NCI-H1694 treated with DMSO at 0.1 percent for 48 hours (cell line): ENCODE results near the gene SRGAP1.
"Not testable (repeated sequence)": the region's sequence is repeated elsewhere in the genome, so short reads cannot be mapped to it uniquely, and the experiment has no call there.

Source experiments
- DNase-seq: peaks from one replicate; lab custom pipeline; 2025; lab: John Stamatoyannopoulos, UW

The SRGAP1 gene

DNA sequence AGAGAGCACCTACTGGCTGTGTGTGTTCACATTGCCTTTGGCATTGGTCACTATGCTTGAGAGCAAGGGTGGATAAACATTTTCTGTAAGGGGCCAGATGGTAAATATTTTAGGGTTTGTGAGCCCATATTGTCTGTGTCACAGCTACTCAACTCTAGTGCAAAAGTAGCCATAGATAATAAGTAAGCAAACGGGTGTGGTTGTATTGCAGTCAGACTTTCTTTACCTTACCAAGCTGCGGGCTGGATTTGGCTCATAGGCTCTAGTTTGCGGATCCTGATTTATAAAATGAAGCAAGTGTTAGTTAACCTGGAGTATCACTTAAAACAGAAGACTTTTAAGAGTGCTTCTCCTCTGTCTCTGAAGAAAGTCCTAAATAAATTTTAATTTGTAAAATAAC, 208.6 kb downstream of the SRGAP1 start:
- DNase-seq: no peak

DNA sequence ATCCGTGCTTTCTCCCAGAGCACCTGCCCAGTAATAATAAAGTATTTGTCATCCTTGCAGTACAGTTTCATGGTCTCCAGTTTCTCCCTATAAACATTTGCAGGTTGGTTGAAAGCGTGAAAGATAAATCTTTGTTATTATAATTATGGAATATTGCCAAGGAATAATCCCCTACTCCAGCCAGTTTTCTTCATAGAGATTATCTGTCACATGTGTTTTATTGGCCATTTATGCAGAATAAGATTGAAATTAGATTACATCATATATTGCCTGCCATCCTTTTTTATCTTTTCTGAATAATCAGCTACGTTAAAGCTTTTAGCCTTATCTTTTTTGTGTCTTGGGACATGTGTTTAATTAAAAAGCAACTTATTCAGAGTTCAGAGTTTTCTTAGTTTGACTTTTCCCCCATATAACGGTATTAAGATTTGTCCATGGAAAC, 209.6 kb downstream of the SRGAP1 start:
- no peak for DNase-seq

DNA sequence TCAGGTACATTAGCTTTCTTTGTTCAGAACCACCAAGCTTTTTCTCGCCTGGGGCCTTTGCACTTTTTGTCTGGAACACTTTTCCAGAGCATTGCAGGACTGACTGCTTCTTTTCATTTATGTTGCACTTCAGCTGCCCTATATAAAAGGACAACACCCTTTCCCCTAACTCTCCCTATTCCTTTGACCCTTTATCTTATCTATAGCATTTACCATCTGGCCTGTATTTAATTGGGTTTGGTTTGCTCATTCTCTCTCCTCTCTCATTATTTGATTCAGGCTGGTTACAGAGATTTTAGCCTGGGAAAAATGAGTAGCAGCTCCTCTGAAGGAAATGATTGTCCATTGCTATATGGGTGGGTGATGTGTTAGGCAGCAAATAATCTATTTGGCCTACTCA, 212.2 kb downstream of the SRGAP1 start:
- no peak for DNase-seq

DNA sequence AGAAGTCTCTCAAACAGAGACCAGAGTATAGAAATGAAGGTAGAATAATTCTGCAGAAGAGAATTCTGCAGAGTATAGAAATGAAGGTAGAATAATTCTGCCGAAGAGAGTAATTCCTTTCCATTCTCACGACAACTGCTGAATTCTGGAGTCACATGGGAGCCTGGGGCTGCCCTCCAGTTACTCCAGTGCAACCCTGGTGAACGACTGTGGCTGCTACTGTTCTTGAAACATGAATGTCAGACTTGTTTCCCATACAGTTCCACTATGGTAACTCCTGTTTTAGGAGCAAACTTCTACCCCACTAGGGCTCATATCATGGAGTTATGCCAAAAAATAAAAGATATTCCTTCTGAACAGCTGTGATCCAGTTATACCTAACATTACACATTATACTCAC, 213.2 kb downstream of the SRGAP1 start:
- no peak for DNase-seq

DNA sequence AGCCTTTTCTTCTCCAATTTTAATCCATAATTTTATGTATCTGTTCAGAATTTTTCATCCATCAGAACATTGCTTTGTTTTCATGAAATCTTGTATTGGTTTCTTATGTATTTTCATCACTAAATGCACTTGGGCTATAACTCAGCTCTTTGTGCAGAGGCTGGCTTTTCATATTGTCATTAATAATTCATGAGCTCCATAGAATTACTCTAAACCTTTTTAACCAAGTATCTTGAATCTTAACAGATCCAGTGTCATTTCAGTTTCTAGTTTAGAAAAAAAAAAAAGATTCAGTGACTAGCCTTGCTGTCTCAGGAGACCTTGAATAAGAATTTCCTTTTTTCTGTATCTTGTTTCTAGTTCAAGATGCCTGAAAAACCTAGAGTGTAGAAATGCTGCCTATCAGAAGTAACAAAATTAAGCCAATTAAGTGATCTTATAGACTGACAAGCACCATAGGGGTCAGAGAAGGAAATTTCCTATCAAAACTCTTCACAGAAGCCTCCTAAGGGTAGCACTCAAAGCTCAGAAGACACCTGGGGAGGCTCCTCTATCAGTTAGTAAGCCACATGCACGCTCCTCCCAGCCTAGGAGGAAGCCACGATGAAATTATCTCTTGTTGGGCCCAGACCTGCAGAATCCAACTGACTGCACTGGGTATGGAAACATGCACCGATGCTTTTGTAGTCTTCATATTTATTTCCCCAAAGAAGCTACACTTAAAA, 214.2 kb downstream of the SRGAP1 start:
- DNase-seq: no peak

DNA sequence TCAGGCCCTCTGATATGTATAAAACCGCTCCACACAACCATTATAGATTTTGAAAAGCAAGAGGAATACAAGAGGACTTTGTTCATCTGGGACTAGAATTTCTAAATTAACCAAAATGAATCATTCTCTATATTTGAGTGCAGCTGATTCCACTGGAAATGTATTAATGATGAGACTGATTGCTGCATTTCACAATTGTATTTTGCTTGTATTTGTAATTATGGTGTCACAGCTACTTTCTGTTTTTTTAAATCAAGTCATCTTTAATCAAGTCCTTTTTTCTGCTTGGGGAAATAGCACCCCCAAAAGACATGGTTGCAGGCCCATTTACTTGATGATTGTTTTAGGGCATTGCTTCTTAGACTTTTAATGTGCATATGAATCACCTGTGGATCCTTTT, 215.2 kb downstream of the SRGAP1 start:
- no peak for DNase-seq

DNA sequence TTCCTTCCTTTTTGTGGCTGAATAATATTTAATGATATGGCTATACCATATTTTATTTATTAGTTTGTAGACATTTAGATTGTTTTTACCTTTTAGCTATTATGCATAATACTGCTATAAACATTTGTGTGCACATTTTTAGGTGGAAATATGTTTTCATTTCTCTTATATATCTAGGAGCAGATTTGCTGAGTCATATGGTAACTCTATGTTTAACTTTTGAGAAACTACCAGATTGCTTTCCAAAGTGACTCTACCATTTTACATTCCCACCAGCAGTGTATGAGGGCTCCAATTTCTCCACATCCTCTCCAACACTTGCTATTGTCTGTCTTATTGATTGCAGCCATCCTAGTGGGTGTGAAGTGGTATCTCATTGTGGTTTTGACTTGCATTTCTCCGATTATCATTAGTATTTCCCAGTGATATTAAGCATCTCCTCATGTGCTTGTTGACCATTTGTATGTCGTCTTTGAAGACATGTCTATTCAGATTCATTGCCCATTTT, 217.4 kb downstream of the SRGAP1 start:
- DNase-seq: no peak

DNA sequence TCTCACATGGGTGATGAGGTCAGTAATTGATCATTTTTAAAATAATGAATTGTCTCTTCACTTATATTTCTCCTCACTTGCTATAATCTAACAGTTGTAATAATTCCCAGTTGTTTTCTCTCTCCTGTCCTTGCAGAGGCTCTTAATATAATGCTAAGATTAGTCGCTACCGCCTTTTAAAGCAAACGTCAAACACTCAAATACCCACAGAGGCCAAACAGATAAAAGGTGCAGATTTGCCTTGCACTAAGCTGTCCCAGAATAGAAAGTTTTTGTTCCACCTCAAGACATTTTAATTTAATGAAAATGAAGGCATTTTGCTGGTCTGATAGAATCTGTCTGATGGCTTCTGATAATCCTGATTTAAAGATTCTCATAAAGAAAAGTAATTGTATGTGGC, 218.6 kb downstream of the SRGAP1 start:
- DNase-seq: no peak

DNA sequence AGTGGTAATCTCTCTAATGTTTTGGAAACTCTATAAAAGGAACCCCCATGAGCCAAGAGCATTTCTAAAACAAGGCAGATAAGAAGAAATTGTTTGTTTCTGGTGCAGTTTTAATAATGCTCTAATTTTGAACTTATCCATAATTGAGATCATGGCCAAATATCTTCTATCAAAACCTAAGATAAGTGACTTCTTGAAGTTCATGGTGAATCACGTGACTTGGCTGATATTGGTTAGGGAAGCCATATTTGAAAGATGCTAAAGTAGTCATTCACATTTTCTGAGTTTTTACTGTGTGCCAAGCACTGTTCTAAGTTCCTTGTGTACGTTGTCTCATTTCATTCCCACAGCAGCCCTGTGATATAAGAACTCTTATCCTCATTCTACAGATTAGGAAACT, 219.7 kb downstream of the SRGAP1 start:
- DNase-seq: no peak

DNA sequence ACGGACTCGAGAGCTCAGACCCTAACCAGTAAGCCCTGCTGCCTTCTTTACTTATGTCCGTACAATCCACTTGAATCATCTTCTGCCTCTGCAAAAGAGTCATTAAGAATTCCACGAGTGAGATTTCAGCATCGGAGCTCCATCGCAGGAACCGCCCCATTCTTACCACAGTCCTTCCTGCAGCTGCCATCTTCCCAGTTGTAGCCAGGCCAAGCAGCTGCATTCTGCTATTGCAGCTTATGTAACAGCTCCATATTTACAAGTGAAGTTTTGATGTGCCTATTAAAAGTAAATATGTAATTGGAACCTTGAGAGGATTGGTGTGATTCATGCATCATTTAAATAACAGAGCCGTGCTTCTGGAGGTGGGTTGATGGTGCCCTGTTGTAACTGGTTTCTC, 220.2 kb downstream of the SRGAP1 start:
- DNase-seq: no peak

- no peak for DNase-seq
These were observed 221.5 kb downstream of the SRGAP1 start for GRCh38 chr12:64065881-64066451.

DNA sequence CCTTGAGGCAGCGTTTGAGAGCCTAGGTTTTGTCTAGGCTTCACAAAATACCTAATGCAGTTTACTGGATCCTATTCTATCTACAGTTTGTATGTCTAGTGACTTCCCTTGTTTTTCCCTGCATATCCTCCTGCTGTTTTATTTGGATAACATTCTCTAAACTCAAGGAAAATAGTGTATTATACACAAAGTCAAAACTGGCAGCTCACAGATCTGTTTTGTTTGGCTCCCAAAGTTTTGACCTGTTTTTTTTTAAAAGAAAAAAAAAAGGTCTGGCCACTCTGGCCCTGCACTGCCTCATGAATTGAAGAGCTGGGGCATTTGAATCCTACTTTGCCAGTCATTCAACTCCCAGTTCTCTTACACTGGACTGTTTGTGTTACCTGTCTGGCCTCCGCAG, 222.3 kb downstream of the SRGAP1 start:
- no peak for DNase-seq

DNA sequence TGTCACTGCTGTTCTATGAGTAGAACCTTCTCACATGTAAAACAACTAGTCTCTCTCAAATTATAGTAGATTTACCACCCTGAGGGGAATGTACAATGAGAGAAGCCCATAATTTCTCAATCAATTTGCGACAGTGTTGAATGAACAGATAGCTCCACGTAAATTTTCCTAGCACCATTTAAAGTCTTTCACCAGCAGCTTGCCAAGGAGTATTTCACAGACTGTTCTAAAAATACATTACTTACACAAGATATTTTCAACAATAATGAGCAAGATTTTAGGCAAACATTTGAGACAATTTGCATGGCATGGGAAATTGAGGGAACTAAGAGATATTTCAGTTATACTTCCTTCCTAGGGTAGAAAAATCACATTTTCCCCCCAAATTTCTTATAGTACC, 226.0 kb downstream of the SRGAP1 start:
- DNase-seq: no peak

DNA sequence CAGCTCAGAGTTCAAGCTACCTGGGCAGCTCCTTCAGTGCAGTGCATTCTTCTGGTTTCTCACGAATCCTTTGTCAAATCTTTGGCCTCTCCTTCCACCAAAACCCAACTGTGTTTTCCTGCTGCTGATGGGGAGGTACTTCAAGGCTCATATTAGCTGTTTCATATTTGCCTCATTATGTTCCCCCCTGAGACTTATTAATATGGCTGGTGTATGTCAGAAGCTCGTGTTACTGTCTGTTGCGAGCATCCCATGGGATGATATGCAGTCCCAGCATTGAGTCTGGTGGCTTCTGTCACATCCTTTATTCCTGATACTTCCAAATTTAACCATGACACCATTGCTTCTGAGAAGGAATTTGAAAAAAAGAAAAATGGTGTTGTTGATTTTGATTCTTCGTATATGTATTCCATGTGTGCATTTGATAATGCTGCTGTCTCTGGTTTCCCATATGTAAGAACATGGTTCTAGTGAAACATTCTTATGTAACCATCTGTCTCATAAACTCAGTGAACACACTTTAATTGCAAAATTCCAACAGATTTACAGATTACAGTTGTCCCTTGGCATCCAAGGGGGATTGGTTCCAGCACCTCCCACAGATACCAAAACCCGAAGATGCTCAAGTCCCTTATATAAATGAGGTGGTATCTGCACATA, 228.5 kb downstream of the SRGAP1 start:
- DNase-seq: no peak

DNA sequence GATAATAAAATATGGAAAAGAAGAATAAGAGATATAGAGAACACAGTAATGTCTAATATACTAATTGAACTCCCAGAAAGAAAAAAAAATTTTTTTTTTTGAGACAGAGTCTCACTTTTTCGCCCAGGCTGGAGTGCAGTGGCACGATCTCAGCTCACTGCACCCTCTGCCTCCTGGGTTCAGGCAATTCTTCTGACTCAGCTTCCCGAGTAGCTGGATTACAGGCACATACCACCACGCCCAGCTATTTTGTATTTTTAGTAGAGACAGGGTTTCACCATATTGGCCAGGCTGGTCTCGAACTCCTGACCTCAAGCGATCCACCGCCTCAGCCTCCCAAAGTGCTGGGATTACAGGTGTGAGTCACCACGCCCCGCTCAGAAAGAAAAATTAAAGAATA, 232.1 kb downstream of the SRGAP1 start:
- DNase-seq: not testable (repeated sequence)

DNA sequence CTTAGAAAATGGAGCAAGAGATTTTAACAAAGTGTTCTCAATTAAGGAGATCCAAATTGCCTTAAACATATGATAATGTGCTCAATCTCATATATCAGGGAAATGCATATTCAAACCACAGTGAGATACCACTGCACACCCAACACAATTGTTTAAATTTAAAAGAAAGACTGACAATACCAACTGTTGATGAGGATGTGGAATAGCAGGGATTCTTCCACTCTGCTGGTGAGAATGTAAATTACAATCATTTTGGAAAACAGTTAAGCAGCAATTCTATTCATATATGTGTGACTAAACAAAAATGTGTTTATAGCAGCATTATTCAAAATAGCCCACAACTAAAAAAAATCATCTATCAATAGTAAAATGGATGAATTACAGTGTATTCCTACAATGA, 233.4 kb downstream of the SRGAP1 start:
- DNase-seq: no peak

DNA sequence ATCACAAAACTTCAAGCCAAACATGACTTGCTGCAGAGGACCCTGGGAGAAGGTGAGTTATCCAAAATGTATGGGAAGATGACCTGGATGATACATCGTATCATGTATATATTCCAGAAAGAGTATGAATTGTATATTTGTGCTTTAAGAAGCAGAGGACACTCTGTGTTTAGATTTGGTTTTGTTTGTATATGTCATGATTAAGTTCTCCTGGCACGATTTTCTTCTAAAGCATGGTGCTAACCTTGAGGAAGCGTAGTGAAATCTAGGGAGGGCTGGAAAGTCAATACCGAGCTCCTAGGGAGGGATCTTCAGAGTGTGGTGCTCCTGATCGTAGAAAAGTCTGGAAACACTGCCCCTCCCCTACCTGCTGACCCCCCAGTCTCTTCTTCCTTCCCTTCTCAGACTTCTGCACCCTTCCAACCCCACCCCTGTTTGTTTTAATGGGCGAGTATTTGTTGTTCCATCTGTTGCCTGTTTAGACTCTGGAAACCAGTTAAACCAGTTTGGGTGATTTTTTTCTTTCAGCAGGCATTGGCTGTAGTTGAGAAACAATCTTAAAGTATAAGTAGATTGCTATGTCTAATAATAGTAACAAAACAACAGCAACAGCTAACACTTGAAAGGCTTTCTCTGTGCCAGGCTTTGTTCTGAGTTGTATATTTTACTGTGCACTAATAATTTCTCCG, 236.0 kb downstream of the SRGAP1 start:
- no peak for DNase-seq

DNA sequence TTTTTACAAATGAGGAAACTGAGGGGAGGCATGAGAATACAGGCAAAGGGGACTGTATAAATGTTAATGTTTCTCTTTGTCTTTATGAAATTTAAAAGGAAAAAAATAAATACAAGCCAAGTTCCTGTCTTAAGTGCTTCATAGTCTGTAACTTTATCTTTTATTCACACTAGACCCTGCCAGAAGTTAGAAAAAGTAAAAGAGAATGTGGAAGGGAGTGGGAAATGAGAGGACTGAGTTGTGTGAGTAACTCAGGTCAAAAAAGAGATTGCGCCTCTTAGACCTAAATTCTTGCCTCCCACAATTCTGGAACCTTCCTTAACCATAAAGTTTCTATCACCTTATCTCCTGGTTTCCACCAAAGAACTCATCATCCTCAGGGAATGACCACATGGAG, 236.5 kb downstream of the SRGAP1 start:
- no peak for DNase-seq

GRCh38 chr12:64082116-64082515, 237.6 kb downstream of the SRGAP1 start:
- no peak for DNase-seq

GRCh38 chr12:64082866-64083268, 238.4 kb downstream of the SRGAP1 start:
- no peak for DNase-seq

GRCh38 chr12:64083285-64084210, 239.0 kb downstream of the SRGAP1 start:
- peak; percentile 73 for DNase-seq

DNA sequence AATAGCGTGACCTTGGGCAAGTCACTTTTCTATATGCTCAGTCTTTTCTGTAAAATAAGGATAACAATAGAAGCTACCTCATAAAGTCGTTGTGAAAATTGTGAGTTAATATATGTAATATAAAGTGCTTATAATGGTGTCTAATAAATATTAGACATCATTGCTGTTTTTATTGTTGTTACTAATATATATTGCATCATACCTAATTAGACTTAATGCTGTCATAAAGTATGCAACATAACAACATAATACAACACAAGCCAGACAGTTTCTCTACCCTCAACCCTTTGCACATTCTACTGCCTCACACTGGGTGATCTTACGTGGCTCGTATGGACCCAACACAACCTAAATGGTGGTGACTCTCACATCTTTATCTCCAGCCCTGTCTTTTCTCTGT, 240.7 kb downstream of the SRGAP1 start:
- no peak for DNase-seq
